Measurements from ENCODE around the gene DPEP1. TPM values are rescaled to one million over a fixed set of nuclear protein-coding genes. Genes with fewer than 3 reads are reported as not detected.
A peak's percentile ranks its signal among the peaks of the same experiment; 100 is the strongest.

DPEP1 gene
- total RNA-seq, 4 donors from 2014 or later: 0.39 to 2.5 (median 0.74) TPM

GRCh38 chr16:89581045-89581695 lies 32.3 kb upstream of the DPEP1 start:
- 83 to 84% methylated on average over 33 of the region's 33 CpGs for WGBS, 2 donors
- Histone ChIP-seq H3K4me3 (no peak overlapping the region), H3K36me3 (no peaks in the 10 kb centered on the region), H3K27ac (no peak overlapping the region), H3K9me3 (no peaks in the 10 kb centered on the region), H3K27me3 (peaks cover 0 to 15% of the 10 kb centered on the region in 2 donors), H3K4me1 (peaks cover 0 to 4% (median under 1%) of the 10 kb centered on the region in 4 donors)
- DNase-seq (ENCODE audit: low spot score in 2 of 2): no peak
- TF ChIP-seq CTCF (IDR thresholded peaks at IDR 0.05): no peak
- TF ChIP-seq EP300 (IDR thresholded peaks at IDR 0.05): no peak
- no peak for TF ChIP-seq POLR2A (IDR thresholded peaks at IDR 0.05)

- peak overlapping the region in 2 of 4 donors; percentile 17 to 40 for H3K27ac ChIP-seq
- H3K4me1 ChIP-seq: no peaks in the 10 kb centered on the region
- TF ChIP-seq EP300 (IDR thresholded peaks at IDR 0.05): peak in 1 of 2 donors; percentile 10
- no peak for TF ChIP-seq CTCF (IDR thresholded peaks at IDR 0.05)
- no peaks in the 10 kb centered on the region for H3K9me3 ChIP-seq
- H3K27me3 ChIP-seq: peaks cover 0 to 7% of the 10 kb centered on the region in 2 donors
- WGBS, 2 donors: 44 to 45% methylated on average over 12 to 15 of the region's 15 CpGs
- no peaks in the 10 kb centered on the region for H3K36me3 ChIP-seq
- H3K4me3 ChIP-seq: no peak overlapping the region
- no peak for DNase-seq (ENCODE audit: low spot score in 2 of 2)
Measured at GRCh38 chr16:89581861-89582563, 31.4 kb upstream of the DPEP1 start.

GRCh38 chr16:89582614-89583196 lies 30.7 kb upstream of the DPEP1 start:
- Histone ChIP-seq H3K27ac (peak overlapping the region in 2 of 4 donors; percentile 17 to 40), H3K36me3 (no peaks in the 10 kb centered on the region), H3K4me3 (no peak overlapping the region), H3K27me3 (no peaks in the 10 kb centered on the region), H3K4me1 (no peaks in the 10 kb centered on the region), H3K9me3 (no peaks in the 10 kb centered on the region)
- TF ChIP-seq EP300 (IDR thresholded peaks at IDR 0.05) (no peak), POLR2A (IDR thresholded peaks at IDR 0.05) (no peak), CTCF (IDR thresholded peaks at IDR 0.05) (no peak)
- WGBS, 2 donors: 89 to 95% methylated on average over 11 to 15 of the region's 19 CpGs
- DNase-seq (ENCODE audit: low spot score in 2 of 2): no peak

GRCh38 chr16:89583197-89583894 lies 30.1 kb upstream of the DPEP1 start:
- 85 to 89% methylated on average over 20 to 36 of the region's 36 CpGs for WGBS, 2 donors
- Histone ChIP-seq H3K27ac (no peak overlapping the region), H3K4me3 (no peak overlapping the region), H3K27me3 (no peaks in the 10 kb centered on the region), H3K36me3 (no peaks in the 10 kb centered on the region), H3K4me1 (no peaks in the 10 kb centered on the region), H3K9me3 (no peaks in the 10 kb centered on the region)
- TF ChIP-seq POLR2A (IDR thresholded peaks at IDR 0.05): no peak
- TF ChIP-seq CTCF (IDR thresholded peaks at IDR 0.05): no peak
- no peak for TF ChIP-seq EP300 (IDR thresholded peaks at IDR 0.05)
- DNase-seq (ENCODE audit: low spot score in 2 of 2): no peak
